Activated CD4-positive, alpha-beta T cell treated with anti-CD3 and anti-CD28 coated beads for 1 hour (primary cell): ENCODE results near the gene ST6GALNAC2.

Experiments used
- DNase-seq: peaks from one replicate; pipeline ENCODE4 v3.0.0-alpha.2; 2020

Gene ST6GALNAC2

DNA sequence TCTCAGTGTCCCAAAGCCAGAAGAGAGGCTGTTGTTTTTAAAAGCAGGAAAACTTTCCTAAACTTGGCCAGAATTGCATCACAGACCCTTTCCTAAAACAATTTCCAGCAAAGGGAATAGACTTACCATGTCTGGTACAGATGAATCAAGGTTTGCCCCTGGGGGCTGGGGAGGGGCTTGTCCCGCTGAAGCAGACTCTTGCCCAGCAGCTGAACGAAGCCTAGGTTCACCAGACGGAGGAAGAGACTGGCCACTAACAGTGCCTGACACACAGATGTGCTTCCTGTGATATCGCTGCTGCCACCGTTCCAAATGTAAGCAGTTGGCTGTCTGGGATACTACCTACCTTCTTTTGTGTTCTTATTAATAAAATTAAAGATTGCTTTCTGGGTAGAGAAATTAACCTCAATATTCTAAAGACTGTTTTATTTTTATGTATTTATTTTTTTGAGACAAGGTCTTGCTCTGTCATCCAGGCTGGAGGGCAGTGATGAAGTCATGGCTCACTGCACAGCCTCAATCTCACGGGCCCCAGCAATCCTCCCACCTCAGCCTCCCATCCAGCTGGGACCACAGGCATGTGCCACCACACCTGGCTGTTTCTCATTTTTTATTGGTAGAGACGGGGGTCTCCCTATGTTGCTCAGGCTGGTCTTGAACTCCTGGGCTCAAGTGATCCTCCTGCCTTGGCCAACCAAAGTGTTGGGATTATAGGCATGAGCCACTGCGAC, 32.3 kb downstream of the ST6GALNAC2 start:
- no peak for DNase-seq

DNA sequence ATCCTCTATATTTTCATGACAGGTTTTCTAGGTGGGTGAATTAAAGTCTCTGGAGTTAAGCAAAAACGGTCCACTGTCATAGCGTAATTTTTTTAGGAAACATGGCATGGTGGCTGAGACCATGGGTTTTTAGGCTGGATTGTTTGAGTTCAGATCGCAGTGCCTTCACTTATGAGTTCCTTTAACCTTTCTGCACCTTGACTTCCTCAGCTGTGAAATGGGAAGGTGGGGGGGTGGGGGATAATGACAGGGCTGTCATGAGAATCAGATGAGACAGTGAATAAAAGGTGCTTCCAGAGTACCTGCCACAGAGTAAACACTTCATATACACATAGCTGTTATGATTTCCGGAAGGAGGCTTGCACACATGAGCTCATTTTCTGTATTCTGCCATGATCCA, 34.0 kb downstream of the ST6GALNAC2 start:
- no peak for DNase-seq

DNA sequence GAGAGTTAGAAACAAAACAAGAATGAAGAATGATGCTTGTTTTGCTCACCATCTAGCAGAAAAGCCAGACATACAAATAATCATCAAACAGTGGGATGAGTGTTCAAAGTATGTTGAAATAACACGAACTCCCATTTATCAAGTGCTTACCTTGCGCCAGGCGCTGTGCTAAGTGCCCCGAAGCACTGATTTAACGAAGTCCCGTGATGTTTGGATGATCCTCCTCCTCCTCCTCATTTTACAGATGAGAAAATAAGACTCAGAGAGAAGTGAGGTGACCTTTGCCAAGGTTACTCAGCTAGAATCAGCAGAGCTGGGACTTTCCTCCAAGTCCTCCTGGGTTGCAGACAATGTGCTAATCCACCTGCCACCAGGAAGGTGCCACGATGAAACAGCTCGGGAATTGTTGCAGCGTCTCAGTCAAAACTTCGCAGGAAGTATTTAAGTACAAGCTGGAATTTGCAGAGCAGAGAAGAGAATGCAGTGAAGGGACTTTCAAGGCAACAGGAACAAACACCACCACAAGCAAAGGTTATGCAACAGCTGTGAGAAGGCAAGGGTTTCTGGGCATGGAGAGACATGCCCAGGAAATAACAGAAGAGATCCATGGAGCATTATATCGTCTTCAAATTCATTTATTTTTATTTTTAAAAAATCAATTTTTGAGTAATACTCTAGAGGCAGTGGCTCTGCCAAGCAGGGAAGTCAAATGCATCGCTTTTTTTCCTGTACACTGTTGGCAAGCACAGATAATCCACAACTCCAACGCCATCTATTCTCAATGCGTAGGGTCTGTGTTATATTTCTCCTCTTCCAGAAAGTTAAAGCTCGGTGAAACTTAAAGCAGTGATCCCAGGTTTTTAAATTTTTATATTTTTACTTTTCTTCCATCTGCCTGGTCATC, 34.7 kb downstream of the ST6GALNAC2 start:
- DNase-seq = no peak

DNA sequence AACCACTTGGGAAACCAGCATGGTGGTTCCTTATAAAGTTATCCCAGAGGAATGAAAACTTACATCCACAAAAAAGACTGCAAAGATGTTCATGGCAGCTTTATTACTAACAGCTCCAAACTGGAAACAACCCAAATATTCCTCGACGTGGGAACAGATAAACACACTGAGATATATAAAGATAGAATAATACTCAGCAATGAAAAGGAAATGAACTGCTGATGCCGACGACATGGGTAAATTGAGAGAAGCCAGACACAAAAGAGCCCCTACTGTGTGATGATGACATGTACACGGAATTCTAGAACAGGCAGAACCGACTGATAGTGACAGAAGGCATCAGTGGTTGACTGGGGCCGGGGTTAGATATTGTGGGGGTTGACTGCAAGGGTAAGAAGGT, 36.1 kb downstream of the ST6GALNAC2 start:
- no peak for DNase-seq

DNA sequence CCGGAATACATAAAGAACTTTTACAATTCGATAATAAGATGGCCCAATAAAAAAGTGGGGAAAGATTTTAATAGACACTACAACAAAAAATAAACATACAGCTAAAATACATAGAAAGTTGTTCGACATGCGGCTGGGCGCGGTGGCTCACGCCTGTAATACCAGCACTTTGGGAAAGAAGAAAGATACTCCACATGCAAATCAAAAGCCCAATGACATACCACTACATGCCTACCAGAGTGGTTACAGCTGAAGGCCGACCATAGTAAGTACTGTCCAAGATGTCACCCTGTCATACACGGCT, 36.5 kb downstream of the ST6GALNAC2 start:
- no peak for DNase-seq

DNA sequence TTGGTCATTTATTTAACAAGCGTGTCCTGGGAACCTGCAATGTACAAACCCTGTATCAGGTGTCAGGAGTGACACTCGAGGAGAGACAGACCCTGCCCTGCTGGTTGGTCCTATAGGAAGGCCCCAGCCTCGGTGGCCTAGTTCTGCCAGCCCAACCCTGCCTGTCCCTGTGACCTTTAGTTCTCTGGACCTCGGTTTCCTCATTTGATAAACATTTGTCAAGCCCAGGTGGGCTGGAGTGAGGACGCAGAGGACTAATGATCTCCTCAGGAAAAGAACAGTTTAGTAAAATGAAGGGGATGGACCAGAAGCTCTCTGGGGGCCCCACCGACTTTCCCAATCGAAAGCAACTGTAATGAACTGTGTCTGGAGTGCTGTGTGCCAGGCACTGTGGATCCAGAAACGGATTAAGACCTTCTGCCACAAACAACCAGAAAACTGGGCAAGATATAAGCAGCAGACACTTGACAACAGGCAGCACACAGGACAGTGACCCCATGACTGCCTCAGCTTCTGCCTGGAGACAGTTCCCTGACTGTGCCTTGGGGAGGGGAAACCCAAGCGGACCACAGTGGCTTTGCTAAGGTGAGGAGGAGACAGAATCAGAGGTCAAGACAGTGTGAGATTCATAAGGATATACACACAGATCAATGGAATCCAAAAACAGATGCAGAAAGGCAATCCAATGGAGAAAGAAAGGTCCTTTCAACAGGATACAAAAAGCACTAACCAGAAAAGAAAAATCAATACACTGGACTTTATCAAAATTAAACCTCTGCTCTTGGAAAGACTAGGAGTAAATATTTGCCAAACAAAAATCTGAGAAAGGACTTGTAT, 37.1 kb downstream of the ST6GALNAC2 start:
- no peak for DNase-seq

DNA sequence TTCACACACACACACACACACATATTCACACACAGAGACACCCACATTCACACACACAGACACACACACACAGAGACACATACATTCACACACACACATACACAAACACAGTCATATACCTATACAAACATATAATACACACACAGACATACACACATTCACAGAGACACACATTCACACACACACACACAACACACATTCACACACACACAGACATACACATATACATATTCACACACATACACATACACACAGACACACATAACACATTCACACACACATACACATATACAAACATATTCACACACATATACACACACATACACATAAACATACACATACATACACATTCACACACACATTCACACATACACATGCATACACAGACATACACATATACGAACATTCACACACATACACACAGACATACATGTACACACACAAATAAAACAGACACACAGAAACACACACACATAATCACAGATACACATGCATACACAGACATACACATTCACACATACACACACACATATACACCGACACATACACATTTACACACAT, 37.9 kb downstream of the ST6GALNAC2 start:
- no peak for DNase-seq

DNA sequence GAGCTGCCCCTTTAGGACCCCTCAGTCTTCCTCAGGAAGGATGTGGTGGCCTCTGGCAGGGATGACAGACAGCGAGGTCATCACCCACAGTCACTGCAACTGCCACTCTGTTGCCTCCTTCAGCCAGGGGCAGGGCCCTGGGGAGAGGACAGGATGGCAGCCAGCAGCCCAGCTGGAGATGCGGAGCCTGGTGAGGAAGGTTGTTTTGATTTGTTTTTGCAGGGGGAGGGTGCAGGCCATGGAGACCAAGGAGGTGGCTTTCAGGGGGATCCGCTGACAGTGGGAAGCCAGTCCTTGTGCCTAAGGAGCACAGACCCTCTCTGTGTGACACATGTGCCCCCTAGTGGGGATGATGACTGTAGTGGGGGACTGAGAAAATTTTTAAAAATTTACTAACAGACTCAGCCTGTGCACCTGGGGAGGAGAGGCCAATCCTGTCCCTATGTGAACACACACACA, 38.4 kb downstream of the ST6GALNAC2 start:
- peak; percentile 32 for DNase-seq

DNA sequence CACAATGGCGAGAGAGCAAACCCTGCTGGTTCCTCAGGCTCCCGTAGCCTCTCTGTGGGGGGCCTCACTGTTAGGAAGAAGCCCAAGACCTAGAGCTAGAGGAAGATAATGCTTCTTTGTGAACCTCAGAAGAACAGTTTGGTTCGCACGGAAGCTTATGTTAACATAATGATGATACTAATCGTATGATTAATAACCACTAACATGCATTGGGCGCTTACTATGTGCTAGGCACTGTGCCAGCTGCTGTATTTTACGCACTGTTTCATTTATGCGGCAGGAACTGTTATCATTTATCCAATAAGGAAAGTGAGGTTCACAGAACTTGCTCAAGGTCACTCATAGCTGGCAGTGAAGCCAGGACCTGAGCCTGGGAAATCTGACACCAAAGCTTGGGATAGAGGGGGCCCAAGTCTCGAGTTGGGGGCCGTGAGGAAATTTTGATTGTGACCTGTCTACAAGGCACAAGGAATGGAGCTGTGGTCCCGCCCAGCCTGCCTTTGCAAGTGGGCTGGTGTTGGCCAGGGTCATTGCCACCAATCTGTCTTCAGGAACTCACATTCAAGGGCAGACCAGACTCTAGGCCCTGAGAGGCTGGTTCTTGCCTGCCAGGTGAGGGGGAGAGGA, 39.0 kb downstream of the ST6GALNAC2 start:
- no peak for DNase-seq

DNA sequence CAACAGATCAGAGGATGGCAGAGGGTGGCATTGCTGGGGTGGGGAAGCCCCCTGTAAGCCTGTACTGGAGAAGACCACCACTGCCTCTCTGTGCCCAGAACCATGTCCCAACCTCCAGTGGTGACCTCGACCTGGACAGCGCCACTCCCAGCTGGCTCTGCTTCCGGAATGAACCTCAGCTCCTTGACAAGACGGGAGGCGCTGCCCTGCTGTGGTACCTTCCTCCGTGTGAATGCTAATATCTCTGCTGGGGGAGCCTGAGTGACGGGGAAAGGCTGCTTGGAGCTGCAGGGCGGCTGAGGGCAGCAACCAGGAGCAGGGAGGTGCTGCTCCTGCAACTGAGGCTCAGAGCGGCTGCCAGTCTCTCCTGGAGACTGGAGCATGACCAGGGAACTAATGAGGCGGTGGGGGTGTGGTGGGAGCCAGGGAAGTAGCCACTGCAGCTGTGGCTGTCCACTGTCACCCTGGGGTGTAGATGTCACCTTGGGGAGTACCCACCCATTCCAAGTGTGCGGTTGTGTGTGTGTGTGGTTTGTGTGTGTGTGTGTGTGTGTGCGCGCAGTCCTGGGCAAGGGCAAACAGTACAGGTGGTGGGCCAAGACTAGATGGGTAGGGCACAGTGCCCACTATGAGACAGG, 39.6 kb downstream of the ST6GALNAC2 start:
- DNase-seq = no peak

DNA sequence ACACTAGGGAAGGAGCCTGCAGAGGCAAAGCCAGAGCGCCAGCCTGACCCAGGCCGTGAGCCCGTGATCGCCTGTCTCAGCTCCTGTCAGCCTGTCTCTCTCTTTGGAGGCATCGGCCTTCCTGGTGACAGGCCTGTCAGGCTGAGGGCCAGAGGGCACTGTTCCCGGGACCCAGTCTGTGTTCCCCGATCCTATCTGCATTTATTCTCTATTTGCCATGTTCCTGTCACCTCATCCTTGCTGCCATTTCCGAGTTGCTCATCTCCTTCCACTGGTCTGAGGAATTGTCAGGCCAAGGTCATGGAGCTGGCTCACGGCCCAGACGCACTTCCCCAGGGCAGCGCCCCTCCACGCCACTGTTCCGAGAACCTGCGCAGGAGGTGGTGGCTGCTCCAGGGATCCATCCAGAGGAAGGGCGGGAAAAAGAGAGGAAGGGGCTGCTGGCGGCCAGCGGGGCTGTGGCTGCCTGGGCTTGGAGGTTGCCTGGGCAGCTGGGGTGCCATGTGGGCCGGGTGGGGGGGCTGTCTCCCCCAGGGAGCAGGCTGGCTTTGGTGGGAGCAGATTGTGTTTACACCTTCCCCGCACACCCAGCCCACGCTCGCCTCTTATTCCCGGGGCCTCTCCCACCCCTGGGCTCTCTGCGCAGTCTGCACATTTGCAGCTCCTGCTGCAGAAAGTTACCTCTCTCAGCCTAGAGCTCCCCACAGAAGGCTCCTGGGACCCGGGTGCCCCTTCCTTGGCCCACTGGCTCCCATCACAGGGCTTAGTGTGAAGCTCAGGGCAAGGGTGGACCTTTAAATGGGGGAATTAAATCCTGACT, 40.9 kb downstream of the ST6GALNAC2 start:
- DNase-seq = no peak

DNA sequence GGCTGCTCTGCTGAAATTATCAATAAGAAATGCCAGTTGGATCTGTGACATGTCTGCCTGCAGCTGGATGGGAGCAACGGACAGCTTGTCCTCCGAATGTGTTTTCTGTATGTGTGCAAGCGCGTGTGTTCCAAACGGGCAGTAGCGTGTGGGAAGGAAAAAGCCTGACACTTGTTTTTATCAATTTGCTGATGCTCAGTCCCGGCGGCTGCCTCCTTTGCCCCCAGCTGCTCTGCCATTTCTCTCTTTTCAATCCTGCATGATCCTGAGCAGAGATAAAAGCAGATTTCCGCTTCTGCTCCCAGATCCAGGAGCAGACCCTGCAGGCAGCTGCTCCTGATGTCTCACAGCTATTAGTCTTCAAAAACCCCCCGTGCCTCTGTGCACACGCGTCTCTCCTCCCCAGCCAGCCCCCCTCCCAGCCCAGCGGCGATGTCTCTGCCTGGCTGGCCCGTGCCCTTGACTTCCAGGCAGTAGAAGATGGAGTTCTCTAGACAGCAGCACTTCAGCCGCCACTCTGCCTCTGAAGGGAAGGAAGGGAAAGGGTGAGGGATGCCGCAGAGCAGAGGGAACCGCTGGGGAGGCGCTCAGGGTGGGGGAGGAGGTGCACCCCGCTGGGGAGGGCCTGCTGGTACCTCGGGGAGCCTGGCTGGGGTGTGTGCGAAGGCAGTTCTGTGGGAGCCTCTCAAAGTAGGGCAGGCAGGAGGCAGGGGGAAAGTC, 41.7 kb downstream of the ST6GALNAC2 start:
- no peak for DNase-seq

DNA sequence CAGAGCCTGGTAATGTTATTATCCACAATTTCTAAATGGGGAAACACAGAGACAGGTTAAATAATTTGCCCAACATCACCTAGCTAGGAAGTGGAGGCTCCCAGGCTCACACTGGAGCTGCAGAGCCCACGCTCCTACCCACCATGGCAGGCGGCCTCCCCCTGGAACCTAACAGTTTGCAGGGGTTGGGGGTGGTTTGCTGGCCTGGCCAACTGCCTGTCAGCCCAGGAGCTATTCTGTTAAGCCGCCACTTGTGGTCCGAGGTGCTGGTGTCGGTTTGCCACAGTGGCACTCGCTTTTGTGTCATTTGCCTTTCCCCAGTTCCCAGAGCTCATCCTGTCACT, 42.2 kb downstream of the ST6GALNAC2 start:
- DNase-seq = no peak

DNA sequence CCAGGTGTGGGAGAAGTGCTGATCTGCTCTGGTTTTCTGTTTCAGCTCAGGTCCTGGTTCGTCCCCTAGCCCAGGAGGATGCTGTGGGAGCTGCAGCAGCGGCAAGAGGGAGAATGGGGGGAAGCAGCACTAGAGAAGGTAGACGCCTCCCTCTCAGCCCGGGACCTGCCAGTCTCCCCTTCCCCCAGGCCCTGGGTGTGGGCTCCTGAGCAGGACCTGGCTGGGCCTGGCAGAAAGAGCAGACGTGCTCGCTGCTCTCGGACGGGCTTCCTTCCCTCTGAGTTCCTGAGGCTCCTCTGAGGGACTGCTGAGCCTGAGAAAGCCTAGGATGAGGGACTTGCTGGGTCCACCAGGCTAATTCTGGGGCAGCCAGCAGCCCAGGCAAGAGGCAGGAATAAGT, 42.7 kb downstream of the ST6GALNAC2 start:
- DNase-seq = no peak

DNA sequence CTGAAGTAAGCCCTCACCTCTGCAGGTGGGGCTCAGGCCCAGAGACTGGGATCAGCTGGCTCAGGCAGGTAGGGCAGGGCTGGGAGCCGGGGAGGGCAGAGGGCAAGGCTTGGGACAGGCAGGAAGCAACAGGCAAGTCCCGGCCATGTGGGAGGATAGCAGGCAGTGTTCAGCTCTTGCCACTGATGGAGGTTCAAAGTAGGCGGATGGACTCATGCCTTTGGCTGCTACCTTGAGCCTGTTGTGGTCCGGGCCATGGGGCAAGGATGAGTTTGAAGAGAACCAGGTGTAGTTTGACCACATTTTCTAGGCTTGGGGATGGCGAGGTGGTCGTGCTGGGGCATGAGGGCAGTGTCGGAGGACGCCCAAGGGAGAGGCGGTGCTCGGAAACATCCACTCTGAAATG, 43.1 kb downstream of the ST6GALNAC2 start:
- DNase-seq = no peak

DNA sequence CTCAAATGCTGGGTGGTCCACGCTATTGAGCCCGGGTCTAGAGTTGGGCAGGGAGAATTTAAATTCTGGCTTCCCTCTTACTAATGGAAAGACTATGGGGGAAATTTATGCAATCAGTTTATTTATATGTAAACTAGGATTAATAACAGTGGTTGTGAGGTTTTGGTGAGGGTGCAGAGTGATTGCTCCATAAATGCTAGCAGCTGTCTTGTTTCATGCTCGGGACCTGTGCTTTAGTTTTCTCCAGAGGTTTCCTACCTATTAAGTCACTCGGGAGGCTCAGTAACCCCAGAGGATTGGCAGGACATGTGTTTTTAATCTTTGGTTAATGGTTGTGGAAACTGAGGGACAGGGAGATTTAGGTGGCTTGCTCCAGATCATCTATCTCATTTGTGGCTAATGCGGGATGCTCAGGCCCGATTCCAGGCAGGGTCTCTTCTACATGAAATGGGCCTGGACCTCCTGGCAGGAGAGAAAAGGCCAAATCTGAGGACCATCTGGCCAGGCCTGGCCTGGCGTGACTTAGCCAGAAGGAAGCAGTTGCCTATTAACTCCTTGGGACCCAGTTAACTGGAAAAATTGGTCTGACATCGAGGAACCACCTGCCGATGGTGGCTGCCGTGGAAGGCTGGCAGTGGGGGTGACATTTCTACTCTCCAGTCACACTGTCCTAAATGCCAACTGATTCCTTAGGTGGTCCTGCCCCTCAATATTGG, 43.8 kb downstream of the ST6GALNAC2 start:
- no peak for DNase-seq

DNA sequence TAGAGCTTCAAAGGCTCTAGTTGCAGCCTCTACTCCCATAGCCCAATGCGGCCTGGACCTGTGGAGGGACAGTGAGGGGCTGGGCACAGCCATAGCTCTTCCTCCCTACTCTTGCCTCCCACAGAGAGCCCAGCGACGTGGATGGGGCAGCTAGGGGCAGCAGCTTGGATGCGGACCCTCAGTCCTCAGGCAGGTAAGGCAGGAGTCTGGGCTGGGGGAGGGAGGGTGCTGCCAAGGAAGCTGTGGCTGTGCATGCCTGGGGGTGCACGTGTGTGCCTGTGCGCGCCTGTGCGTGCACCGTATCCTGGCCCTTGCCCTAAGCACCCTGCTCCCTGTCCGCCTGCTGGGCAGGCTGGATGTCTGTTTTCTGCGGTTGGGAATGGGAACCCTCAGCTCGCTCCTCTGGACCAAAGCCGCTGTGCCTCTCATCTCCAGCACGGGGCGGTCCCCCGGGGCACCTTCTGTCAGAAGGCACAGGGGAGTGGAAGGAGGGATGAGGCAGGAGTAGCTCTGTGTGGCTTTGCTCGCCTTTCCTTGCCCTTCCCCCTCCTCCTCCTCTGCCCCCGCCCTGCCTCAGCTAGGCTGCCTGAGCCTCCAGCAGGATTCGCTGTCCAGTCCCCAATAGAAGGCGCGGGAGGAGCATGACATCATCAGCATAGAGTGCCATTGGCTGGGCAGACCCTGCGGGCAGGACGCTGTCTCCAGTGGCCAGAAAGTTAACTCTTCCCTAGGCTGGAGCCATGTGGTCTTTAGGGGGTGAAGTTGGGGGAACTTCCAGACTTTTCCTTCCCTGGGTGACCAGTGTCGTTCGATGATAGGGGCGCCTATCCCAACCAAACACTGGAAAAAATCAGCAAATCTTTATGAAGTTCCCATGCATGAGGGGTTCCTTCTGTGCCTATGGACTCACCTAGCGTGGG, 45.0 kb downstream of the ST6GALNAC2 start:
- no peak for DNase-seq

DNA sequence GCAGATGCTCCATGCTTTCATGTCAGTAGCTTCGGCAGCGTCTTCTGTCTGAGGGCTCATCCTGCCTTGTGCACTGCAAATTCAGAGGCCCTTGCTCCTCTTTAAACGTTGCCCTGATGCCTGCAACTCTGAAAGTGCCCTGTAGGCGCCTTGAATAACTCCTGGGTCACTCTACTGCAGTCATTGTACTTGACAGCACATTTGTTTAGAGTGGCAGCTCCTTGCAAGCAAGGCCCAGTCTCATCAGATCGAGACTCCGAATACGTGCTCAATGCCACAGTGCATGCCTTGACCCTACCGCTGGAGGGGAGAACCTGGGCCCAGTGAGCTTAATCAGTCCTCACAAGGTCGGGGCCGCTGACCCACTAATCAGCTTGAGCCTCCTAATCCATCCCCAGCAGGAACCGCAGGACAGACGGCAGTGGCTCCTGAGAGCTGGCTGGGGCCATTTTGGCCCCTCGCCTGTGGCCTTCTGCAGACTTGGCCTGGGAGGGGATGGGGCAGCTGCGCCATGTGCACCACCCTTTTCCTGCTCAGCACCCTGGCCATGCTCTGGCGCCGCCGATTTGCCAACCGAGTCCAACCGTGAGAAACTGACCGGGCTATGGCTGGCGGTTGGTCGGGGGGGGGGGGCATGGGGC, 45.9 kb downstream of the ST6GALNAC2 start, which contains the start of gene PRCD:
PRCD (plus strand) TSS at position 414 of the 641 bp plus-strand sequence; CDS start at position 512, 98 bp downstream.
- no peak for DNase-seq
